Prostate gland (tissue), 2 donors: Measurements from ENCODE around the gene SCN7A.

ENCODE experiments used
- POLR2AphosphoS5 ChIP-seq: sonication (generic); formaldehyde crosslinking; IDR thresholded peaks from one replicate; pipeline ENCODE4 v1.6.1; 2017; ENCODE audit warnings: antibody characterized with exemption
- TF ChIP-seq, protein P1 (sequence below), 4 experiments: fragments of 200-600 bp in 2 of 4; fragments of 450-650 bp in 2 of 4; sonication (generic) in 2 of 4; IDR thresholded peaks; 1 replicate in 3 of 4; 2 replicates in 1 of 4; pipeline ENCODE4 v1.5.1; 2016 to 2019; ENCODE audit warnings: antibody characterized with exemption in 4 of 4, mild to moderate bottlenecking in 2 of 4, moderate library complexity in 2 of 4

DNA sequence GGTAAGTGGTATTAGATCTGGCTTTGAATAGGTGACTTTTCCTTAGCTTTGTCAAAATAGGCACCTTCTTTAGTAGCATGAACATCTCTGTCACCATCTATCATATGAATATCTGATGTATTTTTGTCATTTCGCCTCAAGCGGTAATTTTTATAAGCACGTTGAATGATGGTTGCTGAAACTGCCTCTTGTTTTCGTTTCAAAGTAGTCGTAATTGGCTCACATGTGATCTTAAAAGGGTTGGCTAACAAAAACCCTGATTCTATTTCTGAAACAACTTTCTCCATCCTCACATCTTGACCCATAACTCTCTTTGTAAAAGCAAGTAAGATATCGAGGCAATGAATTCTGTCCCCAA is 88.5 kb downstream of the SCN7A start:
- TF ChIP-seq, protein P1, sequence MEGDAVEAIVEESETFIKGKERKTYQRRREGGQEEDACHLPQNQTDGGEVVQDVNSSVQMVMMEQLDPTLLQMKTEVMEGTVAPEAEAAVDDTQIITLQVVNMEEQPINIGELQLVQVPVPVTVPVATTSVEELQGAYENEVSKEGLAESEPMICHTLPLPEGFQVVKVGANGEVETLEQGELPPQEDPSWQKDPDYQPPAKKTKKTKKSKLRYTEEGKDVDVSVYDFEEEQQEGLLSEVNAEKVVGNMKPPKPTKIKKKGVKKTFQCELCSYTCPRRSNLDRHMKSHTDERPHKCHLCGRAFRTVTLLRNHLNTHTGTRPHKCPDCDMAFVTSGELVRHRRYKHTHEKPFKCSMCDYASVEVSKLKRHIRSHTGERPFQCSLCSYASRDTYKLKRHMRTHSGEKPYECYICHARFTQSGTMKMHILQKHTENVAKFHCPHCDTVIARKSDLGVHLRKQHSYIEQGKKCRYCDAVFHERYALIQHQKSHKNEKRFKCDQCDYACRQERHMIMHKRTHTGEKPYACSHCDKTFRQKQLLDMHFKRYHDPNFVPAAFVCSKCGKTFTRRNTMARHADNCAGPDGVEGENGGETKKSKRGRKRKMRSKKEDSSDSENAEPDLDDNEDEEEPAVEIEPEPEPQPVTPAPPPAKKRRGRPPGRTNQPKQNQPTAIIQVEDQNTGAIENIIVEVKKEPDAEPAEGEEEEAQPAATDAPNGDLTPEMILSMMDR (IDR thresholded peaks at IDR 0.05), result no peak
- no peak for TF ChIP-seq POLR2AphosphoS5
